ENCODE results near the gene COL4A4.

The COL4A4 gene

DNA sequence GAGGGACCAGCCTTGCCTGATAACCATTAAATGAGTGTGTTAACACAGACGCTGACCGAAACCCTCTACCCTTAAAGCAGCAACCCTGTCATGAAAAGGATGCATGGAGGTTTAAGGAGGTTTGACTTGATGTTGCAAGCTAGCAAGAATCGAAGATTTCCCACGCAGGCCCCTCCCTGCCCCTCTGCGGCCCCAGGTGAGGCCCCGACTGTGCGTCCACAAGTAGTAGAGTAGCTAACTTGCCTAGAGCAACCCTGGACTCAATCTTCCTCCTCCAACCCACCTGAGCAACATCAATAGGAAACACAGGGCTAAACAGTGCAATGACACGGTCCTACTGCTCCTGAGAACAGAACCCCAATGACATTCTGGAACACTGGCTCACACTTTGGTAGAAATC, 150.1 kb downstream of the COL4A4 start:
- DNase-seq (ENCODE audit: low spot score in 2 of 2): no peak
- no peaks in the 10 kb centered on the region for H3K9me3 Mint-ChIP-seq
- no peak overlapping the region for H3K27ac Mint-ChIP-seq
- no peaks in the 10 kb centered on the region for H3K27me3 Mint-ChIP-seq
- H3K36me3 Mint-ChIP-seq: peaks cover 25% of the 10 kb centered on the region
- no peaks in the 10 kb centered on the region for H3K4me1 Mint-ChIP-seq
- ATAC-seq (ENCODE audit: low read depth): no peak
- H3K4me3 Mint-ChIP-seq: no peak overlapping the region

DNA sequence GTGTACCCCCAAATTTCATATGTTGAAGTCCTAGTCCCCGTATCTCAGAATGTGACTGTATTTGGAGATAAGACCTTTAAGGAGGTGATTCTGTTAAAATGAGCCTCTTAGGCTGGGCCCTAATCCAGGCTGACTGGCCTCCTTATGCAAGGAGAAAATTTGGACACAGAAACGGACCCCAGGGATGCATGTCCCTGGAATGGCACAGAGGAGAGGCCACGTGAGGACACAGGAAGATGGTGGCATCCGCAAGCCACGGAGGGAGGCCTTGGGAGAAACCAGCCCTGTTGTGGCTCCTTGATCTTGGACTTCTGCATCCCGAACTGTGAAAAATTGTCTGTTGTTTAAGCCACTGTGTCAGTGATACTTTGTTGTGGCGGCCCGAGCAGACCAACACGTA, 150.7 kb downstream of the COL4A4 start:
- no peaks in the 10 kb centered on the region for H3K9me3 Mint-ChIP-seq
- no peaks in the 10 kb centered on the region for H3K27me3 Mint-ChIP-seq
- H3K4me3 Mint-ChIP-seq: no peak overlapping the region
- no peaks in the 10 kb centered on the region for H3K4me1 Mint-ChIP-seq
- H3K27ac Mint-ChIP-seq: no peak overlapping the region
- H3K36me3 Mint-ChIP-seq: peaks cover 28% of the 10 kb centered on the region
- ATAC-seq (ENCODE audit: low read depth) (no peak), DNase-seq (ENCODE audit: low spot score in 2 of 2) (no peak)

DNA sequence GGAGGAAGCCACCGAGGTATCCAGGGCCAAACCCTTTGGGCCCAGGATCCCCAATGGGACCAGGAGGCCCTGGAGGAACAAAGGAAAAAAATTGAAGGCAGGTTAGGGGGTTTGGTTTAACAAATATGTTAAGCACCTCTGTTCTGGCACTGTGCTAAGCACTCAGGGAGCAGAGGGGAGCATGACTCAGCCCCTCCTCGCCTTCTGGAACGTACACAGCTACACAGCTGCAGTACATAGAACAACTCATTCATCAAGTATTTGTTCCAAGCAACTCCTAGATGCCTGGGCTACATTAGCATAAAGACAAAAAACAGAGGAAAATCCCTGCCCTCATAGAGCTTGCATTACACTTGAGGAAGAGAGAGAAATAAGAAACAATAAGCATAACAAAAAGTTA, 153.6 kb downstream of the COL4A4 start:
- Mint-ChIP-seq H3K4me1 (no peaks in the 10 kb centered on the region), H3K9me3 (no peaks in the 10 kb centered on the region), H3K27ac (no peak overlapping the region), H3K27me3 (no peaks in the 10 kb centered on the region), H3K4me3 (no peak overlapping the region), H3K36me3 (peaks cover 20% of the 10 kb centered on the region)
- ATAC-seq (ENCODE audit: low read depth) (no peak), DNase-seq (ENCODE audit: low spot score in 2 of 2) (no peak)

DNA sequence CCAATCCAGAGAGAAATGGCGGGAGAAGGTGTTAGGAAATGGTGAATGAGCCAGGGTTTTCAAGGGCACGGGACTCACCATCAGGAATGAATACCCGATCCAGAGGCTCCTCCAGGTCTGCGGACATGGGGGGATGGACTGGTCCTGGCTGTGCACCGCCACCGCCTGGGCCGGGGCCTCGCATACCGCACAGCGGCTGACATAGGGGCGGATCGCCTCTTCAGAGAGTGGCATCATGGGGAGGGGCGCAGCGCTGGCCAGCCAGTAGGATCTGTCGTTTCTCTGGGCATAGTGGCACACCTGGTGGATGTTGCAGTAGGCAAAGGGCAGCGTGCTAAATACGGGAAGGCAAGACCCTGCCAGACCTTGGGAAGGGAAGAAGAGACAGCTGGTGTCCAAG, 156.1 kb downstream of the COL4A4 start:
- no peak overlapping the region for H3K4me3 Mint-ChIP-seq
- H3K36me3 Mint-ChIP-seq: peaks cover 25% of the 10 kb centered on the region
- H3K27me3 Mint-ChIP-seq: no peaks in the 10 kb centered on the region
- H3K27ac Mint-ChIP-seq: peak overlapping the region; percentile 82
- no peak for DNase-seq (ENCODE audit: low spot score in 2 of 2)
- H3K4me1 Mint-ChIP-seq: no peaks in the 10 kb centered on the region
- H3K9me3 Mint-ChIP-seq: no peaks in the 10 kb centered on the region
- ATAC-seq (ENCODE audit: low read depth): no peak

DNA sequence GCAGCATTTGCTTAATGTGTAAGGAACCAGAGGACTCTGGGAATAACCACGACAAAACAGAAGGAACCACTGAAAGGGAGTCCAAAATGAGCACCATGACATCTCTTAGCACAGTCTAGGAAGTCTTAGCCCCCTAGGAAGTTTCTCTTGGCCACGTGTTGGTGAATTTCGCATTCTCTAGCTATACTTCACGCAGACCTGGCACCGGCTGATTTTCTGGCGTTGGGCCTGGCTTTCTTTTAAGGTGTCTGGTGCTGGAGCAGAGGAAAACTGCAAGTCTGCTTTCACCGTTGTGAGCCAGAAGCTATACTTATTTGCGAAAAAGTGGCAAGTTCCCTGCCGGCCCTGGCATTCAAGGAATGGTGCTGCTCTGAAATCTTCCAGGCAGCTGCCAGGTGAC, 156.9 kb downstream of the COL4A4 start:
- H3K36me3 Mint-ChIP-seq: peaks cover 28% of the 10 kb centered on the region
- no peaks in the 10 kb centered on the region for H3K4me1 Mint-ChIP-seq
- H3K27ac Mint-ChIP-seq: no peak overlapping the region
- H3K4me3 Mint-ChIP-seq: no peak overlapping the region
- ATAC-seq (ENCODE audit: low read depth) (no peak), DNase-seq (ENCODE audit: low spot score in 2 of 2) (no peak)
- no peaks in the 10 kb centered on the region for H3K27me3 Mint-ChIP-seq
- H3K9me3 Mint-ChIP-seq: no peaks in the 10 kb centered on the region

DNA sequence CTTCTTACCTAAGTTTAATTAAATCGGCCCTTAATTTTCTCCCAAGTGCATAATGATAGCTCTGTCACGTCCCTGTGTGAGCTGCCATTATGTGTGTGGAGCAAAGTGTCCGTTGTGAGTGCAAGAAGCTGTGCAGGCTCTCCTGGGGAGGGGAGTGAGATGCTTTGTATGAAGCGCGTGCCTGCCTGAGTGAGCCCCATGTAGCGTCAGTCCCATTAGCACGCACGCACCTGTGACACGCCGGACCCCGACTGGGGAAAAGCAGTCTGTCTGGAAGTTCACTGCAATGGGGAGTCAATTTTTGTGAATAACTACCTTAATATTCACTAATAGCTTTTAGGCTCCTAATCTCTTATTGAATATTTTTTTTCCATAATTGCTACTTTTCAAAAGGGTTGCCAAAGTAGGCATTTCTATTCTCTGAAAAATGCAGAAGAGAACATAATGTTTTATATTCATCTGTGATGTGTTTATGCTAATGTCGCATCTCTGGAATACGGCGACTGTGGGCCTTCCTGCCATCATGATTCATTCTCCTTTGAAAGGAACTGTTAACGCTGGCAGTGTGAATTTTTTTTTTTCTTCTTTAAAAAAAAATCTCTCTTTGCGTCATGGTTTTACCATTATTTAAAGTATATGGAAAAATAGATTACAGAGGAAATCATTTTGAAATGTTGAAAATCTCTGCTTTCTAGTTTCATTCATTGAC, 157.7 kb downstream of the COL4A4 start:
- no peak for DNase-seq (ENCODE audit: low spot score in 2 of 2)
- Mint-ChIP-seq H3K4me1 (no peaks in the 10 kb centered on the region), H3K36me3 (peaks cover 28% of the 10 kb centered on the region), H3K27me3 (no peaks in the 10 kb centered on the region), H3K4me3 (no peak overlapping the region), H3K27ac (no peak overlapping the region), H3K9me3 (no peaks in the 10 kb centered on the region)
- ATAC-seq (ENCODE audit: low read depth): no peak

DNA sequence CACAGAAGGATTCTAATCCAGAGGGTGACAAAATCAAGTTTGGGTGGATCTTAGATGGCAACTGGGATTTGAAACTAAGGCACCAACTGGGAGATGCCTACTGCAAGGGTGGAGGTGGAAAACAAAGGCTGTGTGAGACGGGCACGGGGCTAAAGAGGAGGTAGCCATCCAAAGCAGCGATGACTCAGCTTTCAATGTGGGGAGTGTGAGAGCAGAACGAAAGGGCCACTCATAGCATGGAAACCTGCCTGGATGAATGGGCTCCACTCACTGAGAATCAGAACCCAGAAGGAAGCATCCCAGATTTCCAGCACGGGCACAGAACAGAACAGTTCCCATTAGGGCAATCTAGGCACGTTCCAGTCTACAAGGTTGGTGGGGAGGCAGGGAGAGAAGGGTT, 159.5 kb downstream of the COL4A4 start:
- DNase-seq (ENCODE audit: low spot score in 2 of 2) (no peak), ATAC-seq (ENCODE audit: low read depth) (no peak)
- no peaks in the 10 kb centered on the region for H3K9me3 Mint-ChIP-seq
- H3K36me3 Mint-ChIP-seq: peaks cover 40% of the 10 kb centered on the region
- H3K27me3 Mint-ChIP-seq: no peaks in the 10 kb centered on the region
- H3K4me1 Mint-ChIP-seq: no peaks in the 10 kb centered on the region
- no peak overlapping the region for H3K4me3 Mint-ChIP-seq
- H3K27ac Mint-ChIP-seq: peak overlapping the region; percentile 42

DNA sequence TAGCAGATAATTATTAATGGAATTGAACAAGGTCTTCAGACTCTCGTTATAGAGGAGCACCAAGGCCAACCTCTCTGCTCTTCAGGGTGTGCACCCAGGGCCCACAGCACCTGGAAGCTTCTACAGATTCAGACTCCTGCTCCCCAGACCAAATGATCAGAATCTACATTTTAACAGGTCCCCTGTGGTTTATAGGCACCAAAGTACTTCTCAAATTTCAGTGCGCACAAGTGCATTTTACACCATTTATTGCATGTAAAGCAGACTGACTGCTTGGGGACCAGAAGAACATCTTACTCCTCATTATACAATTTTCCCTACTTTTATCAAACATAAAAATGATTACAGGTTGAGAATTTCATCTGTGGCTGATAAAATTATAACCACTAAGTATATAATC, 163.9 kb downstream of the COL4A4 start:
- DNase-seq (ENCODE audit: low spot score in 2 of 2): no peak
- no peaks in the 10 kb centered on the region for H3K9me3 Mint-ChIP-seq
- no peaks in the 10 kb centered on the region for H3K4me1 Mint-ChIP-seq
- H3K27me3 Mint-ChIP-seq: no peaks in the 10 kb centered on the region
- peaks cover 39% of the 10 kb centered on the region for H3K36me3 Mint-ChIP-seq
- H3K27ac Mint-ChIP-seq: peak overlapping the region; percentile 42
- ATAC-seq (ENCODE audit: low read depth): no peak
- H3K4me3 Mint-ChIP-seq: no peak overlapping the region

DNA sequence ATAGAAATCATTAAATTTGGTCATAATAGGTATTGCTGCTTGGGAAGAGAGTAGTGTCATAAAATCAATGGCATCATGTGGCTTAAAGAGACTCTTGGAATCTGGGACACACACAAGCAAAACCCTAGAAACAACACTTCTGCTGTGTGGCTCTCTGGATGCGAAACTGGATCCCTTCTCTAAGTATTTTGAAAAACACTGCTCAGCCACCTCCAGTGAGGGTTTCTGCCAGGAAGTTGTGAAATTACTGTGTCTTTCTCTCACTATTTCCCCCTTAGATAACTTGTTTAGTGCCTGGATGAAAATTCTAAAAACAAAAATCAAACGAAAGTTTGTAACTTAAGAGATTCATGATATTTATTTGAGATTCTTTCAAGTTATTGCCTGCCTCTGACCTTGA, 164.3 kb downstream of the COL4A4 start:
- peaks cover 39% of the 10 kb centered on the region for H3K36me3 Mint-ChIP-seq
- H3K27me3 Mint-ChIP-seq: no peaks in the 10 kb centered on the region
- no peaks in the 10 kb centered on the region for H3K4me1 Mint-ChIP-seq
- no peak for ATAC-seq (ENCODE audit: low read depth)
- no peaks in the 10 kb centered on the region for H3K9me3 Mint-ChIP-seq
- H3K27ac Mint-ChIP-seq: peak overlapping the region; percentile 42
- no peak overlapping the region for H3K4me3 Mint-ChIP-seq
- no peak for DNase-seq (ENCODE audit: low spot score in 2 of 2)

DNA sequence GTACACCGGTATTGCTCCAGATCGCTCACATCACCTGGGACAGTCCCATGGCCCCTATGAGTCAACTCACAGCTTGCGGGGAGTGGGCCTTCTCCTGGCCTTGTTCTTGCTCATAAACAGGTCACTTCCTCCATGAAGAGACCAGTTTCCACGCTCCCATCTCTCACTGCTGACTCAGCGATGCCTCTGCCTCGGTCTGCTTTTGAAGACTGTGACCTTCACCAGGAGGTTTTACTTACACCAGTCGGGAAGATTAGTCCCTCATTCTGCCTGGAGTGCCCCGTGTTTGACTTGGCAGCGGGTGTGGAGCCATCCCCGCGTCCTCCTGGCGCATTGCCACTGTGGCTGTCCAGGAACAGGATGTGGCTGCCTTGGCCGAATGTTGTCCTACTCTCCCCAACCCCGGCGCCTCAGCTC, 168.4 kb downstream of the COL4A4 start:
- DNase-seq (ENCODE audit: low spot score in 2 of 2) (no peak), ATAC-seq (ENCODE audit: low read depth) (no peak)
- Mint-ChIP-seq H3K9me3 (no peaks in the 10 kb centered on the region), H3K27ac (peak overlapping the region; percentile 14), H3K4me3 (no peak overlapping the region), H3K4me1 (no peaks in the 10 kb centered on the region), H3K27me3 (no peaks in the 10 kb centered on the region), H3K36me3 (peaks cover 28% of the 10 kb centered on the region)

DNA sequence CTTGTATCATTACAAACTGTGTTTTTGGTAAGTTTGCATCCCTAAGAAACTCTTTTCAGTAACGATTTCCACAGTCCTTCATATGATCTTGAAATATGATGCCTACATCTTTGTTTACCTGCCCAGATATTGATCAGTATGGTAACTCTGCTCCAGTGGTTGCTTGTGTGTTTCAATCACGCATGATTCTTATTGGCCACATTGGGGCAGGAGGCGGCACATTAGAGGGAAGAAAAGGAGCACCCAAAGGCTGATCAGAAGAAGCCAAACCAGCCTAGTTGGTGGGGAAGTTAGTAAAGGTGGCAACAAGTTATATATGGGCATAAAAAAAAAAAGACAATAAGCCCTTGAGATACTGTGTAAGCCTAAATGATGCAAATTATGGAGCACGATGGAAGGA, 169.2 kb downstream of the COL4A4 start:
- ATAC-seq (ENCODE audit: low read depth) (no peak), DNase-seq (ENCODE audit: low spot score in 2 of 2) (no peak)
- no peaks in the 10 kb centered on the region for H3K27me3 Mint-ChIP-seq
- H3K9me3 Mint-ChIP-seq: no peaks in the 10 kb centered on the region
- no peak overlapping the region for H3K4me3 Mint-ChIP-seq
- no peaks in the 10 kb centered on the region for H3K4me1 Mint-ChIP-seq
- H3K27ac Mint-ChIP-seq: no peak overlapping the region
- peaks cover 21% of the 10 kb centered on the region for H3K36me3 Mint-ChIP-seq

DNA sequence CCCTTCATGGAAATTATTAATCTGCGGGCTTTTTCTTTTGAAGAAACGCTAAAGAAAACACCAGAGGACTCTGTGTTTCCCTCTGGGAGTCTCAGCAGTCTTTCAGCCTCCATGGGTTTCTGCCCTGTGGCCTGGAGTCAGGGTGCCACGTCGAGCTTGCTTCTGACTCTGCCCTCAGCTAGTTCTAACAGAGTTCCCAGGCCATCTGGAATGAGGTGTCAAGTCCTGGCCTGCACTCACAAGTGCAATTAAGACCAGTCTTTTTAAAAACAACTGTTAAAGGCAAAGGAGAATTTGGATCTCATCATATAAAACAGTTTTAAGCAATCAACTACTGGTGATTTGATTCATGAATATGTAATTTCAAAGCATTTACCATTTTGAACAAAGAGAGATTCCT, 170.8 kb downstream of the COL4A4 start:
- no peak for ATAC-seq (ENCODE audit: low read depth)
- H3K36me3 Mint-ChIP-seq: peaks cover 13% of the 10 kb centered on the region
- no peak for DNase-seq (ENCODE audit: low spot score in 2 of 2)

DNA sequence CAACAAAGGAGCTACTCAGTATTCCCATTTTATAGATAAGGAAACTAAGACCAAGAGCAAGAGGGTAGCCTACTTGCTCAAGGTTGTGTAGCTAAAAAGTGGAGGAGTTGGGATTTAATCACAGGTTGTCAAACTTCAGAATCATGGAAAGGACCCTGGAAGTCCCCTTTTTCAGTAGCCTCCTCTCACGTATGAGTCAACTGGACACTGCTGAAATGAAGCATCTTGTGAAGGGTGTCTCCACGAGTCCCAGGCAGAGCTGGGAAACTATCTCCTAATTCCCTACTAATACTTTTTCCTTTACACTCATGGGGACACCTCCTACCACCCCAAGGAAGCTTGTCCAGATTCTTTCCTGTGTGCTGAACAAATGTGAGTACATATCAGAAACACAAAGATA, 172.3 kb downstream of the COL4A4 start:
- Mint-ChIP-seq H3K4me1 (no peaks in the 10 kb centered on the region), H3K4me3 (no peak overlapping the region), H3K9me3 (no peaks in the 10 kb centered on the region), H3K27ac (no peak overlapping the region), H3K36me3 (peaks cover 14% of the 10 kb centered on the region), H3K27me3 (no peaks in the 10 kb centered on the region)
- no peak for ATAC-seq (ENCODE audit: low read depth)
- DNase-seq (ENCODE audit: low spot score in 2 of 2): no peak

More for the DNA sequence above, 170.8 kb downstream of the COL4A4 start:
- H3K4me1 Mint-ChIP-seq: no peaks in the 10 kb centered on the region
- no peak overlapping the region for H3K4me3 Mint-ChIP-seq
- H3K27me3 Mint-ChIP-seq: no peaks in the 10 kb centered on the region
- no peak overlapping the region for H3K27ac Mint-ChIP-seq
- no peaks in the 10 kb centered on the region for H3K9me3 Mint-ChIP-seq

DNA sequence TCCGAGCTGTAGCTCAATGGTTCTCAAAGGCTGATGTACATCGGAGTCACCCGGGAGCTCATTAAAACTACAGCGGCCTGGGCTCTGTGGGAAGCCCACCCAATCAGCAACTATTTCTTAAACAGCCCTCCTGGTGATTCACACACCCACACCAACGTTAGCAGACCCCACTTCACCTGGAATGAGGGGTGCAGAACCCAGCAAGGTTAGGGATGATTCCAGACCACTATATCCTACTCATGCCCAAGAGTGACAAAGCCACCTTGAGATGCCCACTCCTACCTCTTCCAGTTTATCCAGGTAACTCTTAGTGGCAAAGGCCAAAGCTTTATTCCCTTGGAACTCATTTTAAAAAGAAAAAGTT, 178.4 kb downstream of the COL4A4 start:
- H3K4me1 Mint-ChIP-seq: peaks cover 20% of the 10 kb centered on the region
- DNase-seq (ENCODE audit: low spot score in 2 of 2): no peak
- peaks cover 15% of the 10 kb centered on the region for H3K36me3 Mint-ChIP-seq
- ATAC-seq (ENCODE audit: low read depth): no peak
- H3K27me3 Mint-ChIP-seq: no peaks in the 10 kb centered on the region
- H3K9me3 Mint-ChIP-seq: no peaks in the 10 kb centered on the region
- H3K4me3 Mint-ChIP-seq: no peak overlapping the region
- H3K27ac Mint-ChIP-seq: peak overlapping the region; percentile 12

DNA sequence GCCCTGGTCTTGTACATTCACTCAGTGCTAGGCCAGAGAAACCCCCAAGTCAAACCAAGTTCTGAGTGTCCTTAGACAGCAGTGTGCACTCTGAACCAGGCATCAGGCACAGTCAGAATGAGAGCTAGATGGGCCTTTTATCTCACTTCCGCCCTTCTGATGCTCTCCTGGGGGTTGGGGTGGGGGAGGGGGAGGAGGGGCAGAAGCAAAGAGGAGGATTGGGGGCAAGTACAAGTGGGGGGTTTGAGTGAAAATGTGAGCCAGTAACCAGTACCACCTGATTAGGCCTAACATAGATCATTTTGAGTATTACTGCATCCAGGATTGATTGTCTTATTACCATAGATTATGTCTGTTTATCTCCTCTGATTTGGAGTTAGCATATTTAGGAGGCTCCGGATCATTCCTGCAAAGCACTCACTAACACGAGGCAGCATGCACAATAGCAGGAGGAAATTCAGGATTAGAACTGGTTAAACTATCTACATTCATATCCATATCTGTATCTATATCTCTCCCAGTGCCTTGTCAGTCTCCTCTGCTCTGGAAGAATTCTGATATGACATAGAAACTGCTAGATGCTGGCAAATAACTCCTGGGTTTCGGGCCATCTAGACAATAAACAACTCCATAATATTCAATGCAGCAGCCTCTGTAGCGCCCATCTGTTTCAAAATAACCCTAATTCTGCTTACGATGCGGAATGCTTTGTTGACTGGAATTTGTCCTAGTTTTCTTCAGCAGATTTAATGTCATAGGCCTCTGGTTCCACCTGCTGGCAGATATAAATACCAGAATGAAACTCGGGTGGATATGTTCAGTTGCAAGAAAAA, 179.0 kb downstream of the COL4A4 start:
- Mint-ChIP-seq H3K4me3 (no peak overlapping the region), H3K9me3 (no peaks in the 10 kb centered on the region), H3K27me3 (no peaks in the 10 kb centered on the region), H3K4me1 (peaks cover 20% of the 10 kb centered on the region), H3K36me3 (peaks cover 13% of the 10 kb centered on the region), H3K27ac (peak overlapping the region; percentile 70)
- ATAC-seq (ENCODE audit: low read depth): peak; percentile 87
- DNase-seq (ENCODE audit: low spot score in 2 of 2): peak; percentile 26 to 40
